CD14-positive monocyte (primary cell): ENCODE measurements around the gene TMEM185B. TPM values are rescaled to one million over a fixed set of nuclear protein-coding genes. Genes with fewer than 3 reads are reported as not detected.

Experiments
- DNase-seq, 3 donors: peaks; one replicate each; pipeline ENCODE4 v3.0.0-alpha.2; 2011 to 2022
- H2AFZ ChIP-seq: 2 replicates; pipeline ENCODE4 v1.6.0; 2012; ENCODE audit warnings: mild to moderate bottlenecking, low read depth, low read length, inconsistent platforms; ENCODE audit not compliant: insufficient read depth, poor library complexity, severe bottlenecking
- H3K27ac ChIP-seq, 2 donors: 1 replicate in 1 of 2; 2 replicates in 1 of 2; pipeline ENCODE4 v1.5.1; 2012 to 2013; ENCODE audit warnings: low read length in 2 of 2, control low read depth in 1 of 2, inconsistent platforms in 1 of 2, low read depth in 1 of 2, mild to moderate bottlenecking in 1 of 2
- H3K27me3 ChIP-seq, 2 donors: one replicate each; pipeline versions ENCODE4 v1.6.0 to v1.6.1; 2011 to 2013; ENCODE audit warnings: low read length in 2 of 2; ENCODE audit not compliant: control insufficient read depth in 2 of 2, insufficient read depth in 2 of 2
- H3K36me3 ChIP-seq, 2 donors: replicated peaks in 1 of 2; 1 replicate in 1 of 2; 2 replicates in 1 of 2; pipeline versions ENCODE4 v1.5.1 to v1.6.1; 2012 to 2013; ENCODE audit warnings: low read length in 2 of 2, control low read depth in 1 of 2, inconsistent platforms in 1 of 2, mild to moderate bottlenecking in 1 of 2; ENCODE audit not compliant: insufficient read depth in 2 of 2, control insufficient read depth in 1 of 2
- H3K4me1 ChIP-seq, 2 donors: 1 replicate in 1 of 2; 2 replicates in 1 of 2; pipeline versions ENCODE4 v1.5.1 to v1.6.1; 2012 to 2013; ENCODE audit warnings: low read length in 2 of 2, control low read depth in 1 of 2, inconsistent platforms in 1 of 2, mild to moderate bottlenecking in 1 of 2, moderate library complexity in 1 of 2; ENCODE audit not compliant: insufficient read depth in 2 of 2, control insufficient read depth in 1 of 2
- H3K4me2 ChIP-seq: replicated peaks from 2 replicates; pipeline ENCODE3; 2012; ENCODE audit warnings: low read length, moderate library complexity, mild to moderate bottlenecking; ENCODE audit not compliant: poor library complexity, severe bottlenecking; ENCODE audit errors: extremely low read depth
- H3K4me3 ChIP-seq, 3 experiments: fragments of 200-600 bp in 1 of 3; sonication (generic) in 1 of 3; replicated peaks in 1 of 3; 1 replicate in 2 of 3; 2 replicates in 1 of 3; pipeline ENCODE4 v1.5.1; 2011 to 2013; ENCODE audit warnings: low read length in 3 of 3, mild to moderate bottlenecking in 3 of 3, control low read depth in 2 of 3, low read depth in 2 of 3, inconsistent platforms in 1 of 3, moderate library complexity in 1 of 3
- H3K79me2 ChIP-seq: 2 replicates; pipeline ENCODE4 v1.6.0; 2012; ENCODE audit warnings: mild to moderate bottlenecking, control low read depth, inconsistent platforms, low read length, moderate library complexity; ENCODE audit not compliant: insufficient read depth
- H3K9ac ChIP-seq: 2 replicates; pipeline ENCODE4 v1.6.0; 2017; ENCODE audit warnings: low read length, mild to moderate bottlenecking; ENCODE audit not compliant: insufficient read depth, poor library complexity, severe bottlenecking
- H3K9me3 ChIP-seq, 2 donors: replicated peaks in 1 of 2; 1 replicate in 1 of 2; 2 replicates in 1 of 2; pipeline versions ENCODE4 v1.5.1 to v1.6.1; 2012 to 2013; ENCODE audit warnings: low read length in 2 of 2, control low read depth in 1 of 2; ENCODE audit not compliant: control insufficient read depth in 1 of 2, insufficient read depth in 1 of 2
- H4K20me1 ChIP-seq: 2 replicates; pipeline ENCODE4 v1.6.0; 2012; ENCODE audit warnings: mild to moderate bottlenecking, low read length, control low read depth, moderate library complexity; ENCODE audit not compliant: insufficient read depth
- H3K27ac Mint-ChIP-seq, 7 donors: one replicate each; pipeline ENCODE4 v1.8.0; 2020; ENCODE audit warnings: mild to moderate bottlenecking in 7 of 7, mixed read lengths in 7 of 7, moderate library complexity in 6 of 7, inconsistent platforms in 2 of 7
- H3K27me3 Mint-ChIP-seq, 3 donors: one replicate each; pipeline ENCODE4 v1.8.0; 2021 to 2022; ENCODE audit warnings: low read depth in 3 of 3, mild to moderate bottlenecking in 3 of 3, mixed read lengths in 3 of 3, moderate library complexity in 3 of 3, inconsistent platforms in 1 of 3
- H3K36me3 Mint-ChIP-seq, 2 donors: one replicate each; pipeline ENCODE4 v1.8.0; 2020; ENCODE audit warnings: mixed read lengths in 2 of 2, inconsistent platforms in 1 of 2, mild to moderate bottlenecking in 1 of 2
- H3K4me1 Mint-ChIP-seq: one replicate; pipeline ENCODE4 v1.8.0; 2020; ENCODE audit warnings: mild to moderate bottlenecking, mixed read lengths
- H3K4me3 Mint-ChIP-seq, 2 donors: one replicate each; pipeline ENCODE4 v1.8.0; 2020; ENCODE audit warnings: mild to moderate bottlenecking in 2 of 2, mixed read lengths in 2 of 2, moderate library complexity in 1 of 2
- H3K9me3 Mint-ChIP-seq, 7 donors: one replicate each; pipeline ENCODE4 v1.8.0; 2020 to 2022; ENCODE audit warnings: mixed read lengths in 7 of 7, mild to moderate bottlenecking in 6 of 7, moderate library complexity in 6 of 7, inconsistent platforms in 2 of 7
- whole genome bisulfite sequencing: methylation state at CpG from one replicate; pipeline ENCODE4 v1.1.5; 2013; ENCODE audit warnings: missing lambda C conversion rate; ENCODE audit not compliant: insufficient coverage; 5-methylcytosine and 5-hydroxymethylcytosine counted together
- intact Hi-C, 2 donors: fragments of 100-400 bp; cut with micrococcal nuclease; formaldehyde crosslinking; loops; one replicate each; pipeline versions ENCODE4 v1.15.0 to v1.15.1; 2023
- polyA plus RNA-seq, 3 donors: library from polyadenylated mRNA; depleted of rRNA in 1 of 3; unstranded in 2 of 3; stranded (reverse) in 1 of 3; fragments of 300-500 nt in 2 of 3; fragments of >200 nt in 1 of 3; fragmentation: Illumina TruSeq in 2 of 3; gene quantifications; 1 replicate in 2 of 3; 2 replicates in 1 of 3; pipeline ENCODE4 v1.2.3, GENCODE V29; 2012 to 2021
- TF ChIP-seq, protein P1 (sequence below): fragments of 200-600 bp; IDR thresholded peaks from one replicate; pipeline ENCODE4 v1.8.0; 2022; ENCODE audit warnings: antibody characterized with exemption, mild to moderate bottlenecking

The TMEM185B gene
- polyA plus RNA-seq, 3 donors, result 9.7 to 20.4 (median 18.1) TPM

DNA sequence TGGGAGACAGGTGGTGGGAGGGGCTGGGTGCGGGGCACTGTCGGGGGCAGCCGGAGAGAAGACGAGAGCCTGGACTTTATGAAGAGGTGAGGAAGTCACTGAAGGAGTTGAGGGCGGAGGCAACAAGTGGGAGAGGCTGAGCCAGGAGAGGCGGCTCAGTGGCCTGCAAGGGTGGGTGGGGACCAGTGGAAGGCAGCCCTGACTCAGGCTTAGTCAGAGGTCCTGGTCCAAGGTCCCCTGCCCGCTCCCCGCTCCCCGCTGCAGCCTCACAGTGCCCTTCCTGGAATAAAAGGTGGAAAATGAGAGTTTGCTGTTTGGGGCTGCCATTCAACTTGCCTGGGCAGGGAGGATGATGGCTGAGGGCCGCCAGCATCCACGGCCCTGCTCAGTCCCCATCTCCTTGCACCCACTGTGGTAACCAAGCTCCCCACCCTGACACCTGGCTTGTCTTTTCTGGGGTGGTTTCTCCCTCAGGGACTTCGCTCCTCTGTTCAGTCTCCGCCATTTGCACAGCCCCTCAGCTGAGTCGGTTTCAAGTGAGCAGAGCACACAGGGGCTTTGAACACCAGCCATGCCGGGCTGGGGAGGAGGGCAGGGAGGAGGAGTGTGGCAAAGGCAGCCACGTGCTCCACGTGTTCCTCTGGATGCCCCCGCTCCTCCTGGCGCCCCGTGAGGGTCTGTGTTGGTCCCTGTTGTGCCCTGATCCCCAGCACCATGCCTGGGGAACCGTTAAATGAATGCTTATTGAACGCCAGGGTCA, 15.7 kb upstream of the TMEM185B start:
- Mint-ChIP-seq H3K9me3 (peaks cover 4 to 12% (median 10%) of the 10 kb centered on the region in 7 donors), H3K4me1 (peaks cover 15% of the 10 kb centered on the region), H3K4me3 (no peak overlapping the region), H3K27ac (no peak overlapping the region), H3K27me3 (peaks cover 3 to 4% (median 4%) of the 10 kb centered on the region in 3 donors), H3K36me3 (peaks cover 0 to 7% of the 10 kb centered on the region in 2 donors)
- 91% methylated on average over 14 of the region's 22 CpGs for WGBS
- Histone ChIP-seq H4K20me1 (no peaks in the 10 kb centered on the region), H3K4me3 (no peak overlapping the region), H3K4me1 (peaks cover 17 to 20% of the 10 kb centered on the region in 2 donors), H3K4me2 (no peak overlapping the region), H3K27ac (no peak overlapping the region), H2AFZ (no peak overlapping the region), H3K9me3 (peaks cover 3 to 8% of the 10 kb centered on the region in 2 donors), H3K79me2 (no peaks in the 10 kb centered on the region), H3K9ac (no peak overlapping the region), H3K36me3 (no peaks in the 10 kb centered on the region), H3K27me3 (no peaks in the 10 kb centered on the region)
- intact Hi-C loops, result no loop called here
- no peak for DNase-seq
- TF ChIP-seq, protein P1, sequence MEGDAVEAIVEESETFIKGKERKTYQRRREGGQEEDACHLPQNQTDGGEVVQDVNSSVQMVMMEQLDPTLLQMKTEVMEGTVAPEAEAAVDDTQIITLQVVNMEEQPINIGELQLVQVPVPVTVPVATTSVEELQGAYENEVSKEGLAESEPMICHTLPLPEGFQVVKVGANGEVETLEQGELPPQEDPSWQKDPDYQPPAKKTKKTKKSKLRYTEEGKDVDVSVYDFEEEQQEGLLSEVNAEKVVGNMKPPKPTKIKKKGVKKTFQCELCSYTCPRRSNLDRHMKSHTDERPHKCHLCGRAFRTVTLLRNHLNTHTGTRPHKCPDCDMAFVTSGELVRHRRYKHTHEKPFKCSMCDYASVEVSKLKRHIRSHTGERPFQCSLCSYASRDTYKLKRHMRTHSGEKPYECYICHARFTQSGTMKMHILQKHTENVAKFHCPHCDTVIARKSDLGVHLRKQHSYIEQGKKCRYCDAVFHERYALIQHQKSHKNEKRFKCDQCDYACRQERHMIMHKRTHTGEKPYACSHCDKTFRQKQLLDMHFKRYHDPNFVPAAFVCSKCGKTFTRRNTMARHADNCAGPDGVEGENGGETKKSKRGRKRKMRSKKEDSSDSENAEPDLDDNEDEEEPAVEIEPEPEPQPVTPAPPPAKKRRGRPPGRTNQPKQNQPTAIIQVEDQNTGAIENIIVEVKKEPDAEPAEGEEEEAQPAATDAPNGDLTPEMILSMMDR, result no peak

DNA sequence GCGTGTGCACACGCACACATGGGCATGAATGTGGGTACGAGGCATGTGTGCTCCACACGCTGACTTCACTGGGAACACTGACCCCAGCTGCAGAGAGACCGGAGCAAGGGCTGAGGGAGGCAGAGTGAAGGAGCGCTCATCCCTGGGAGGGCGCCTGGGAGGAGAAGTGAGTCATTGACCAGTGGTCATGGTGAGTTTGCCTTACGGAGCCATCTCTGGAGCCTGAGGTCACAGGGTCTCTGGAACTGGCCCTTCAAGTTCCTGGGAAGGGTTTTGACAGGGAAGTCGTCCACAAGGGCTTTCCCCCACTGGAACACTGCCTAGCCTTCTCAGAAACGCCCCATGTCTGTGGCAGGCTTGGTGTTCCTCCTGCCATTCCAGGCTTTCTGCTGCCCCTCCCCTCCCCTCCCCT, 14.3 kb upstream of the TMEM185B start:
- intact Hi-C loops, result no loop called here
- no peak overlapping the region for H3K4me3 Mint-ChIP-seq
- peaks cover 3 to 5% (median 4%) of the 10 kb centered on the region in 3 donors for H3K27me3 Mint-ChIP-seq
- no peak overlapping the region for H3K27ac Mint-ChIP-seq
- no peaks in the 10 kb centered on the region for H3K36me3 Mint-ChIP-seq
- no peak overlapping the region for H3K4me3 ChIP-seq
- 91% methylated on average over 8 of the region's 10 CpGs for WGBS
- H3K79me2 ChIP-seq, result no peaks in the 10 kb centered on the region
- no peaks in the 10 kb centered on the region for H3K9me3 ChIP-seq
- H3K9ac ChIP-seq, result no peak overlapping the region
- TF ChIP-seq, protein P1, result no peak
- H3K4me2 ChIP-seq, result no peak overlapping the region
- H3K27ac ChIP-seq, result no peak overlapping the region
- H3K9me3 Mint-ChIP-seq, result peaks cover 0 to 6% (median 3%) of the 10 kb centered on the region in 7 donors
- no peak overlapping the region for H2AFZ ChIP-seq
- no peaks in the 10 kb centered on the region for H3K36me3 ChIP-seq
- no peak for DNase-seq
- H4K20me1 ChIP-seq, result no peaks in the 10 kb centered on the region
- H3K27me3 ChIP-seq, result no peaks in the 10 kb centered on the region
- peaks cover 15 to 21% of the 10 kb centered on the region in 2 donors for H3K4me1 ChIP-seq
- peaks cover 15% of the 10 kb centered on the region for H3K4me1 Mint-ChIP-seq
